HS-27A (cell line): ENCODE data around the gene MTG2.

Experiments
- DNase-seq: peaks from one replicate; pipeline ENCODE4 v3.0.0-alpha.2; 2012; ENCODE audit warnings: low read depth, missing footprints

MTG2 gene

GRCh38 chr20:62206388-62206775, 23.6 kb downstream of the MTG2 start:
- DNase-seq: no peak

- no peak for DNase-seq
These were observed 25.4 kb downstream of the MTG2 start for GRCh38 chr20:62208061-62208794.

GRCh38 chr20:62208795-62209755, 26.2 kb downstream of the MTG2 start:
- no peak for DNase-seq

GRCh38 chr20:62209850-62210495, 27.1 kb downstream of the MTG2 start:
- DNase-seq: no peak

GRCh38 chr20:62210496-62210855, 27.6 kb downstream of the MTG2 start:
- DNase-seq: no peak

- DNase-seq: no peak
These were observed 28.4 kb downstream of the MTG2 start for GRCh38 chr20:62211216-62211615.

- DNase-seq: no peak
These were observed 29.0 kb downstream of the MTG2 start for GRCh38 chr20:62211769-62212288.

GRCh38 chr20:62212299-62212698, 29.5 kb downstream of the MTG2 start:
- no peak for DNase-seq

GRCh38 chr20:62214067-62214466, 31.2 kb downstream of the MTG2 start:
- no peak for DNase-seq

GRCh38 chr20:62215020-62215990, 32.5 kb downstream of the MTG2 start:
- DNase-seq: no peak

- DNase-seq: no peak
These were observed 33.3 kb downstream of the MTG2 start for GRCh38 chr20:62215991-62216635.

- no peak for DNase-seq
These were observed 34.1 kb downstream of the MTG2 start for GRCh38 chr20:62216636-62217566.

GRCh38 chr20:62217913-62218773, 35.3 kb downstream of the MTG2 start:
- no peak for DNase-seq

- DNase-seq: no peak
These were observed 36.5 kb downstream of the MTG2 start for GRCh38 chr20:62219101-62219991.

- DNase-seq: no peak
These were observed 37.3 kb downstream of the MTG2 start, which contains the start of gene HRH3 for GRCh38 chr20:62219992-62220665. TSS of gene HRH3 (minus strand) at chr20:62220278. CDS start at chr20:62219970, 308 bp downstream.

GRCh38 chr20:62220666-62221568, 38.1 kb downstream of the MTG2 start:
- no peak for DNase-seq
